Neuronal stem cell (in vitro differentiated cells): ENCODE results near the gene C2orf78.
A peak's percentile ranks its signal among the peaks of the same experiment; 100 is the strongest.

Experiments used
- DNase-seq: peaks from one replicate; pipeline ENCODE4 v3.0.0-alpha.2; 2013; ENCODE audit warnings: low spot score
- H2AFZ ChIP-seq: one replicate; pipeline ENCODE4 v1.6.1; 2013; ENCODE audit warnings: mild to moderate bottlenecking, low read length, inconsistent platforms
- H2AK5ac ChIP-seq: 2 replicates; pipeline ENCODE4 v1.6.1; 2013; ENCODE audit warnings: low read depth, mild to moderate bottlenecking, inconsistent platforms, low read length, moderate library complexity, mixed read lengths
- H2BK120ac ChIP-seq: 2 replicates; pipeline ENCODE4 v1.6.1; 2013; ENCODE audit warnings: low read depth, mild to moderate bottlenecking, inconsistent platforms, low read length, moderate library complexity, mixed read lengths
- H2BK12ac ChIP-seq: one replicate; pipeline ENCODE4 v1.6.1; 2013; ENCODE audit warnings: low read length, inconsistent platforms
- H2BK15ac ChIP-seq: 2 replicates; pipeline ENCODE4 v1.6.1; 2013; ENCODE audit warnings: mild to moderate bottlenecking, low read length, inconsistent platforms, mixed read lengths
- H2BK5ac ChIP-seq: one replicate; pipeline ENCODE4 v1.6.1; 2013; ENCODE audit warnings: inconsistent platforms, mild to moderate bottlenecking, low read length, moderate library complexity
- H3K14ac ChIP-seq: one replicate; pipeline ENCODE4 v1.6.1; 2013; ENCODE audit warnings: low read length, inconsistent platforms
- H3K18ac ChIP-seq: 2 replicates; pipeline ENCODE4 v1.6.1; 2013; ENCODE audit warnings: low read length, inconsistent platforms
- H3K23ac ChIP-seq: 2 replicates; pipeline ENCODE4 v1.6.1; 2013; ENCODE audit warnings: low read depth, mild to moderate bottlenecking, mixed read lengths, low read length, inconsistent platforms; ENCODE audit not compliant: poor library complexity
- H3K27ac ChIP-seq: replicated peaks from 3 replicates; pipeline ENCODE4 v1.5.1; 2013; ENCODE audit warnings: low read length, inconsistent platforms
- H3K27me3 ChIP-seq, 3 experiments: 2 replicates each; pipeline ENCODE4 v1.6.1; 2013; ENCODE audit warnings: low read length in 3 of 3, mild to moderate bottlenecking in 2 of 3, inconsistent platforms in 1 of 3, low read depth in 1 of 3, mixed read lengths in 1 of 3, moderate library complexity in 1 of 3; ENCODE audit not compliant: control insufficient read depth in 3 of 3, insufficient read depth in 3 of 3
- H3K36me3 ChIP-seq, 2 donors: replicated peaks in 1 of 2; 2 replicates each; pipeline ENCODE4 v1.6.1; 2013; ENCODE audit warnings: low read length in 2 of 2; ENCODE audit not compliant: control insufficient read depth in 2 of 2, insufficient read depth in 2 of 2
- H3K4ac ChIP-seq: 2 replicates; pipeline ENCODE4 v1.6.1; 2013; ENCODE audit warnings: inconsistent platforms, mild to moderate bottlenecking, low read length, moderate library complexity
- H3K4me1 ChIP-seq, 2 donors: 1 replicate in 1 of 2; 2 replicates in 1 of 2; pipeline ENCODE4 v1.6.1; 2013; ENCODE audit warnings: low read length in 2 of 2, low read depth in 1 of 2; ENCODE audit not compliant: control insufficient read depth in 2 of 2, insufficient read depth in 1 of 2
- H3K4me2 ChIP-seq: one replicate; pipeline ENCODE4 v1.6.1; 2013; ENCODE audit warnings: mild to moderate bottlenecking, low read length, inconsistent platforms; ENCODE audit not compliant: insufficient read depth, poor library complexity, severe bottlenecking
- H3K4me3 ChIP-seq, 2 donors: 2 replicates each; pipeline ENCODE4 v1.5.1; 2013; ENCODE audit warnings: low read length in 2 of 2, mild to moderate bottlenecking in 2 of 2, inconsistent platforms in 1 of 2, moderate library complexity in 1 of 2
- H3K79me1 ChIP-seq: one replicate; pipeline ENCODE4 v1.6.1; 2013; ENCODE audit warnings: low read depth, mild to moderate bottlenecking, inconsistent platforms, low read length, moderate library complexity
- H3K9ac ChIP-seq: one replicate; pipeline ENCODE4 v1.6.1; 2013; ENCODE audit warnings: mild to moderate bottlenecking, low read depth, low read length, inconsistent platforms; ENCODE audit not compliant: poor library complexity
- H3K9me3 ChIP-seq, 2 donors: replicated peaks in 1 of 2; 2 replicates each; pipeline versions ENCODE3 to v1.6.1; 2013; ENCODE audit warnings: low read length in 2 of 2, mild to moderate bottlenecking in 2 of 2, inconsistent platforms in 1 of 2, low read depth in 1 of 2, mixed read lengths in 1 of 2, moderate library complexity in 1 of 2; ENCODE audit not compliant: control insufficient read depth in 2 of 2, insufficient read depth in 1 of 2
- H4K8ac ChIP-seq: one replicate; pipeline ENCODE4 v1.6.1; 2013; ENCODE audit warnings: low read depth, mild to moderate bottlenecking, inconsistent platforms, low read length, moderate library complexity
- H4K91ac ChIP-seq: one replicate; pipeline ENCODE4 v1.6.1; 2013; ENCODE audit warnings: low read length, low read depth, mild to moderate bottlenecking, inconsistent platforms; ENCODE audit not compliant: poor library complexity
- WGBS, 2 donors: extraction: QIAGEN DNeasy Blood & Tissue Kit; methylation state at CpG; one replicate each; pipeline ENCODE4 v1.1.7; 2013; ENCODE audit warnings: missing lambda C conversion rate in 2 of 2, mixed read lengths in 1 of 2; ENCODE audit not compliant: insufficient read length in 2 of 2, insufficient replicate concordance in 1 of 2; ENCODE audit errors: extremely low coverage in 2 of 2; 5-methylcytosine and 5-hydroxymethylcytosine counted together

C2orf78 gene

DNA sequence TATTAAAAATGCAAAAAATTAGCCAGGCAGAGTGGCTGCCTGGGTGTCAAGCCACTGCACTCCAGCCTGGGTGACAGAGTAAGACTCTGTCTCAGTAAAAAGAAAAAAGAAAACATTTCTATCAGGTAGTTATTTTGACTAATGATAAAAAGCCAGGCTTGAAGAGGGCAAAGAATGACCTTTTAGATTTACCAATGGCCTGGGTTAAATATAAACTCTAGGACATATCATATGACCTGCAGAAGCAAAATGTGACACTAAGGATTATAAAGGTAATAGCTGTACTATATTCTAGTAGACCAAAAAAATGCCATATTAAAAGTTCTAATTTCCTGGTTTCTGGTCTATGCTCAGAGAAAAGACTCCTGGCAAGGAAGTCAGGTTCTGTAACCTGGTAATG lies 28.7 kb downstream of the C2orf78 start:
- no peak overlapping the region for H2BK15ac ChIP-seq
- no peak overlapping the region for H3K18ac ChIP-seq
- no peak overlapping the region for H2BK5ac ChIP-seq
- no peak overlapping the region for H3K4ac ChIP-seq
- H3K9ac ChIP-seq: no peak overlapping the region
- no peak overlapping the region for H2BK120ac ChIP-seq
- H3K27me3 ChIP-seq: peaks cover 0 to 42% (median 3%) of the 10 kb centered on the region in 3 experiments
- no peak overlapping the region for H3K27ac ChIP-seq
- H3K14ac ChIP-seq: no peak overlapping the region
- H3K9me3 ChIP-seq: no peaks in the 10 kb centered on the region
- no peak overlapping the region for H4K91ac ChIP-seq
- H2AK5ac ChIP-seq: no peak overlapping the region
- no peak overlapping the region for H4K8ac ChIP-seq
- no peaks in the 10 kb centered on the region for H3K36me3 ChIP-seq
- H3K4me1 ChIP-seq: no peaks in the 10 kb centered on the region
- no peaks in the 10 kb centered on the region for H3K79me1 ChIP-seq
- no peak overlapping the region for H3K4me3 ChIP-seq
- no peak overlapping the region for H3K4me2 ChIP-seq
- DNase-seq: no peak
- H2BK12ac ChIP-seq: no peak overlapping the region
- H2AFZ ChIP-seq: no peak overlapping the region
- H3K23ac ChIP-seq: no peak overlapping the region

DNA sequence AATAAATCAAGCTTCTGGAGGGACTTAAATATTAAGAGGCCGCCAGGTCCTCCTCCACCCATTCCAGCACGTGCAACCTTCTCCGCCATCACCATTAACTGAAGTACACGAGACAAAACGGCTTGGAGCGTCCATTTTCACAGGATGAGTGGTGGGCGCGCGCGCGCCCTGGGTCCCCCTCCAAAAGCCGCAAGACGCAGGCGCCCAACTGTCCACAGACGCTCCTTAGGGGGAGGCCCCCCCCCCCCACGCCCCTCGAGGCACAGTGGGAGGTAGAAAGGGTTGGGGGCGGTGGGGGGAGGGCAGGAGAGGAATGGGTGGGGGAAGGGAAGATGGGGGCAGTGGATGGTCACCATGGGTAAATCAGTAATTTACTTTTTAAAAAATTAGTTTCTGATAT lies 34.3 kb downstream of the C2orf78 start:
- Histone ChIP-seq H3K4me3 (no peak overlapping the region), H3K9me3 (no peaks in the 10 kb centered on the region), H3K79me1 (no peaks in the 10 kb centered on the region), H2BK12ac (no peak overlapping the region), H3K27ac (no peak overlapping the region), H3K9ac (no peak overlapping the region), H4K91ac (no peak overlapping the region), H2BK5ac (no peak overlapping the region), H3K27me3 (peaks cover 0 to 55% (median 3%) of the 10 kb centered on the region in 3 experiments), H3K4me2 (no peak overlapping the region), H2AK5ac (peak overlapping the region; percentile 47), H3K23ac (no peak overlapping the region), H3K14ac (no peak overlapping the region), H2BK15ac (no peak overlapping the region), H3K4me1 (no peaks in the 10 kb centered on the region), H2AFZ (no peak overlapping the region), H3K4ac (no peak overlapping the region), H2BK120ac (no peak overlapping the region), H3K36me3 (no peaks in the 10 kb centered on the region), H4K8ac (no peak overlapping the region), H3K18ac (no peak overlapping the region)
- no peak for DNase-seq
- no CpG with 5 or more reads among the region's 18 CpGs for WGBS, 2 donors

DNA sequence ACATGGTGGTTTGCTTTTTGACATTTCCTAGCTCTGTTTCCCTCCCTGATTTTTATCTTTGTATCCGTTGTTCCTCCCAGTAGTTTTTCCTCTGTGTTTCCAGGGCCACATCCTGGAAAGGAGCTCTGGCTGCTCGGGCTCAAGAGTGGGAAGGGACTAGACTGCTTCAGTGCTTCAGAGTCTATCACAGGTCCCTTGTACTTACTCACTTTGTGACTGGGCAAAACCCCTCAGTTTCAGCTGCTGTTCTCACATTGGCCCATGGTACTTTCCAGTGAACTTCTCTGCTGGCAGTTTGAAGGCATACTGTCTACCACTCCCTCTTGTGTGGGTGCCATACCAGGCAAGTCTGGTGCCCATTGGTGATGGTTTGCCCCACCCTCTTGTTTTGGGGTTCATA lies 37.2 kb downstream of the C2orf78 start:
- H3K4me3 ChIP-seq: no peak overlapping the region
- no peak overlapping the region for H2BK12ac ChIP-seq
- no peak overlapping the region for H2AFZ ChIP-seq
- no peaks in the 10 kb centered on the region for H3K4me1 ChIP-seq
- no CpG with 5 or more reads among the region's 2 CpGs for WGBS, 2 donors
- H3K27ac ChIP-seq: no peak overlapping the region
- H2BK5ac ChIP-seq: no peak overlapping the region
- H4K91ac ChIP-seq: no peak overlapping the region
- no peak overlapping the region for H2BK120ac ChIP-seq
- H2AK5ac ChIP-seq: no peak overlapping the region
- H3K14ac ChIP-seq: no peak overlapping the region
- no peak overlapping the region for H2BK15ac ChIP-seq
- H3K23ac ChIP-seq: no peak overlapping the region
- DNase-seq: no peak
- no peaks in the 10 kb centered on the region for H3K9me3 ChIP-seq
- H3K27me3 ChIP-seq: peaks cover 0 to 31% (median 0%) of the 10 kb centered on the region in 3 experiments
- no peak overlapping the region for H3K9ac ChIP-seq
- H3K79me1 ChIP-seq: no peaks in the 10 kb centered on the region
- H4K8ac ChIP-seq: no peak overlapping the region
- no peak overlapping the region for H3K4me2 ChIP-seq
- H3K4ac ChIP-seq: no peak overlapping the region
- H3K36me3 ChIP-seq: no peaks in the 10 kb centered on the region
- no peak overlapping the region for H3K18ac ChIP-seq

DNA sequence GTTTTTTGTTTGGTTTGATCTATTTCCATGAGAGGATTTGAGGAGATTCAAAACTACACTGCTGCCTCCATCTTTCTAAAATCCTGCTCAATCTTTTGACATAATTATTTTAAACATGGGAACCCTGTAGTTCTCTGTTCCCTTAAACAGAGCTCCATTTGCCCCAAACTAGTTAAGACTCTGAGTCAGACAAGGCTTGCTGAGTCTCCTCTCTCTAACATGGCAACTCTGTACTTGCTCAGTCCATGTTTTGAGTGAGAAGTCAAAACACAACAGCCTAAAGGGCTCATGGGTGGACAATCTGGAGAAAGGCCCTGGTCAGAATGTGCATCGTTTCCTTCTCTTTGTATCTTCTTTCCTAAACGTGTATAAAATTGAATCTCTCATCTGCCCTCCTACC lies 37.7 kb downstream of the C2orf78 start:
- H3K4ac ChIP-seq: no peak overlapping the region
- H3K9ac ChIP-seq: no peak overlapping the region
- no peak overlapping the region for H3K18ac ChIP-seq
- no peak overlapping the region for H3K23ac ChIP-seq
- no peaks in the 10 kb centered on the region for H3K36me3 ChIP-seq
- DNase-seq: no peak
- H4K8ac ChIP-seq: no peak overlapping the region
- H2BK5ac ChIP-seq: no peak overlapping the region
- no peak overlapping the region for H2AK5ac ChIP-seq
- no peak overlapping the region for H2AFZ ChIP-seq
- WGBS, 2 donors: no CpG with 5 or more reads among the region's 2 CpGs
- no peak overlapping the region for H3K27ac ChIP-seq
- H3K79me1 ChIP-seq: no peaks in the 10 kb centered on the region
- no peak overlapping the region for H4K91ac ChIP-seq
- no peaks in the 10 kb centered on the region for H3K4me1 ChIP-seq
- no peak overlapping the region for H2BK120ac ChIP-seq
- H2BK12ac ChIP-seq: no peak overlapping the region
- no peak overlapping the region for H3K14ac ChIP-seq
- H3K4me3 ChIP-seq: no peak overlapping the region
- H3K27me3 ChIP-seq: peaks cover 0 to 26% (median 2%) of the 10 kb centered on the region in 3 experiments
- peaks cover 0 to 2% of the 10 kb centered on the region in 2 donors for H3K9me3 ChIP-seq
- no peak overlapping the region for H3K4me2 ChIP-seq
- no peak overlapping the region for H2BK15ac ChIP-seq
